Smooth muscle cell (in vitro differentiated cells): ENCODE measurements around the gene C11orf97. TPM values are rescaled to one million over a fixed set of nuclear protein-coding genes. Genes with fewer than 3 reads are reported as not detected.
A peak's percentile ranks its signal among the peaks of the same experiment; 100 is the strongest.

Experiments
- DNase-seq: peaks from one replicate; lab custom pipeline; 2025; ENCODE audit not compliant: unreplicated experiment; lab: John Stamatoyannopoulos, UW
- H2AFZ ChIP-seq: fragments of 200-600 bp; sonication (generic); 2 replicates; pipeline ENCODE4 v1.6.0; 2016; ENCODE audit warnings: antibody characterized with exemption, low read depth, mild to moderate bottlenecking
- H3F3A ChIP-seq: fragments of 200-600 bp; sonication (generic); 2 replicates; pipeline ENCODE4 v1.6.0; 2017; ENCODE audit warnings: antibody characterized with exemption, low read depth
- H3K27ac ChIP-seq: fragments of 200-600 bp; sonication (generic); 2 replicates; pipeline ENCODE4 v1.5.1; 2016; ENCODE audit warnings: low read depth, mild to moderate bottlenecking
- H3K27me3 ChIP-seq: fragments of 200-600 bp; sonication (generic); 2 replicates; pipeline ENCODE4 v1.6.1; 2016; ENCODE audit warnings: low read depth, mild to moderate bottlenecking
- H3K36me3 ChIP-seq: fragments of 200-600 bp; sonication (generic); 2 replicates; pipeline ENCODE4 v1.5.1; 2016; ENCODE audit warnings: low read depth
- H3K4me1 ChIP-seq: fragments of 200-600 bp; sonication (generic); 2 replicates; pipeline ENCODE4 v1.5.1; 2016; ENCODE audit warnings: low read depth
- H3K4me2 ChIP-seq: fragments of 200-600 bp; sonication (generic); 2 replicates; pipeline ENCODE4 v1.6.0; 2016; ENCODE audit warnings: mild to moderate bottlenecking
- H3K4me3 ChIP-seq: fragments of 200-600 bp; sonication (generic); 2 replicates; pipeline ENCODE4 v1.5.1; 2016; ENCODE audit warnings: mild to moderate bottlenecking
- H3K79me2 ChIP-seq: fragments of 200-600 bp; sonication (generic); 2 replicates; pipeline ENCODE4 v1.6.0; 2016; ENCODE audit warnings: low read depth, mild to moderate bottlenecking
- H3K9ac ChIP-seq: fragments of 200-600 bp; sonication (generic); 2 replicates; pipeline ENCODE4 v1.6.0; 2016; ENCODE audit warnings: low read depth
- H3K9me3 ChIP-seq: fragments of 200-600 bp; sonication (generic); replicated peaks from 2 replicates; pipeline ENCODE4 v1.5.1; 2016; ENCODE audit warnings: low read depth
- H4K20me1 ChIP-seq: fragments of 200-600 bp; sonication (generic); 2 replicates; pipeline ENCODE4 v1.6.0; 2016; ENCODE audit warnings: low read depth
- CTCF ChIP-seq: fragments of 200-600 bp; sonication (generic); IDR thresholded peaks from 2 replicates; pipeline ENCODE4 v1.5.1; 2017; ENCODE audit warnings: borderline replicate concordance, mild to moderate bottlenecking, antibody characterized with exemption; ENCODE audit not compliant: insufficient read depth, poor library complexity, severe bottlenecking
- WGBS: methylation state at CpG from one replicate; pipeline ENCODE4 v1.1.7; 2016; ENCODE audit warnings: low lambda C conversion rate; 5-methylcytosine and 5-hydroxymethylcytosine counted together
- polyA plus RNA-seq: library from polyadenylated mRNA; unstranded; fragments of >200 nt; fragmentation: Nextera tagmentation; extraction: Ambion mirVana; gene quantifications from 2 replicates; pipeline ENCODE4 v1.2.1, GENCODE V29; 2016
- total RNA-seq: library from RNA; depleted of rRNA; stranded (reverse); fragments of >200 nt; gene quantifications from 2 replicates; pipeline ENCODE4 v1.2.3, GENCODE V29; 2014

The C11orf97 gene
- total and polyA plus RNA-seq, 2 experiments from 2014 or later = not detected

GRCh38 chr11:94557421-94557820 is 45.2 kb downstream of the C11orf97 start:
- H3K79me2 ChIP-seq = peaks cover 4% of the 10 kb centered on the region
- no peaks in the 10 kb centered on the region for H3F3A ChIP-seq
- H3K9me3 ChIP-seq = no peaks in the 10 kb centered on the region
- no peak overlapping the region for H3K9ac ChIP-seq
- H3K4me3 ChIP-seq = no peak overlapping the region
- H3K4me1 ChIP-seq = peaks cover 3% of the 10 kb centered on the region
- no peaks in the 10 kb centered on the region for H3K27me3 ChIP-seq
- H3K36me3 ChIP-seq = no peaks in the 10 kb centered on the region
- H3K4me2 ChIP-seq = peak overlapping the region; percentile 3
- no peaks in the 10 kb centered on the region for H4K20me1 ChIP-seq
- no peak overlapping the region for H2AFZ ChIP-seq
- no peak for DNase-seq
- no peak for TF ChIP-seq CTCF
- no peak overlapping the region for H3K27ac ChIP-seq

GRCh38 chr11:94557992-94558391 is 45.7 kb downstream of the C11orf97 start:
- peaks cover 3% of the 10 kb centered on the region for H3K4me1 ChIP-seq
- H3K4me2 ChIP-seq = no peak overlapping the region
- no peak overlapping the region for H2AFZ ChIP-seq
- no peaks in the 10 kb centered on the region for H4K20me1 ChIP-seq
- H3K4me3 ChIP-seq = no peak overlapping the region
- H3K27ac ChIP-seq = no peak overlapping the region
- no peaks in the 10 kb centered on the region for H3K36me3 ChIP-seq
- WGBS = 71% methylated on average over 1 of the region's 1 CpG
- no peak for TF ChIP-seq CTCF
- no peak overlapping the region for H3K9ac ChIP-seq
- no peaks in the 10 kb centered on the region for H3K9me3 ChIP-seq
- DNase-seq = no peak
- H3K27me3 ChIP-seq = no peaks in the 10 kb centered on the region
- no peaks in the 10 kb centered on the region for H3F3A ChIP-seq
- peaks cover 4% of the 10 kb centered on the region for H3K79me2 ChIP-seq

- no peak overlapping the region for H3K4me3 ChIP-seq
- DNase-seq = no peak
- no peak overlapping the region for H3K9ac ChIP-seq
- no peak overlapping the region for H2AFZ ChIP-seq
- H3K9me3 ChIP-seq = no peaks in the 10 kb centered on the region
- H4K20me1 ChIP-seq = no peaks in the 10 kb centered on the region
- no peaks in the 10 kb centered on the region for H3F3A ChIP-seq
- peaks cover 4% of the 10 kb centered on the region for H3K79me2 ChIP-seq
- no peak overlapping the region for H3K4me2 ChIP-seq
- TF ChIP-seq CTCF = no peak
- peaks cover 3% of the 10 kb centered on the region for H3K4me1 ChIP-seq
- no peaks in the 10 kb centered on the region for H3K36me3 ChIP-seq
- 100% methylated on average over 1 of the region's 1 CpG for WGBS
- no peaks in the 10 kb centered on the region for H3K27me3 ChIP-seq
- no peak overlapping the region for H3K27ac ChIP-seq
These were observed 46.2 kb downstream of the C11orf97 start for GRCh38 chr11:94558468-94558867.

GRCh38 chr11:94558932-94559331 is 46.7 kb downstream of the C11orf97 start:
- H3K4me3 ChIP-seq = no peak overlapping the region
- no peaks in the 10 kb centered on the region for H3K36me3 ChIP-seq
- H3K9me3 ChIP-seq = no peaks in the 10 kb centered on the region
- H3K79me2 ChIP-seq = peaks cover 4% of the 10 kb centered on the region
- no peak overlapping the region for H3K4me2 ChIP-seq
- TF ChIP-seq CTCF = no peak
- H3K4me1 ChIP-seq = peaks cover 3% of the 10 kb centered on the region
- H3K27ac ChIP-seq = no peak overlapping the region
- H3F3A ChIP-seq = no peaks in the 10 kb centered on the region
- 91% methylated on average over 4 of the region's 4 CpGs for WGBS
- no peak overlapping the region for H2AFZ ChIP-seq
- DNase-seq = no peak
- no peaks in the 10 kb centered on the region for H4K20me1 ChIP-seq
- H3K9ac ChIP-seq = no peak overlapping the region
- H3K27me3 ChIP-seq = no peaks in the 10 kb centered on the region
